PC-3 (cell line): ENCODE measurements around the gene C10orf95. TPM values are rescaled to one million over a fixed set of nuclear protein-coding genes. Genes with fewer than 3 reads are reported as not detected.

Source experiments
- ATAC-seq: fragments of 200-7000 bp; cut with Tn5 transposase; 2 replicates; pipeline ENCODE4 v1.9.1; 2020; ENCODE audit warnings: mild to moderate bottlenecking, moderate library complexity
- BruUV-seq: library from RNA; stranded (reverse); fragments of 400-500 nt; replicated peaks from 2 replicates; lab custom pipeline; 2021; lab: Mats Ljungman, UMichigan
- CTCF ChIA-PET: fragments of 300-600 bp; sonication (Branson Sonifier 250); formaldehyde crosslinking; loops from one replicate; lab custom pipeline; 2022; ENCODE audit warnings: antibody characterized with exemption; lab: Charles Lee
- POLR2A ChIA-PET: fragments of 300-600 bp; sonication (Branson Sonifier 250); formaldehyde crosslinking; loops from one replicate; lab custom pipeline; 2022; ENCODE audit warnings: antibody characterized with exemption; ENCODE audit not compliant: unreplicated experiment; lab: Charles Lee
- DNase-seq: peaks from one replicate; pipeline ENCODE4 v3.0.0-alpha.2; 2015
- H2AFZ ChIP-seq: fragments of 300-600 bp; sonication (generic); 2 replicates; pipeline ENCODE4 v1.6.0; 2016; ENCODE audit warnings: antibody characterized with exemption, low read length
- H3F3A ChIP-seq: fragments of 300-600 bp; sonication (generic); one replicate; pipeline ENCODE4 v1.6.0; 2017; ENCODE audit warnings: antibody characterized with exemption, low read length, control low read depth, mild to moderate bottlenecking; ENCODE audit not compliant: unreplicated experiment
- H3K27ac ChIP-seq: fragments of 300-600 bp; sonication (generic); 2 replicates; pipeline ENCODE4 v1.5.1; 2016; ENCODE audit warnings: mild to moderate bottlenecking, low read length
- H3K27me3 ChIP-seq: fragments of 300-600 bp; sonication (generic); 2 replicates; pipeline ENCODE4 v1.6.1; 2016; ENCODE audit warnings: low read length, mixed read lengths
- H3K36me3 ChIP-seq: fragments of 300-600 bp; sonication (generic); 2 replicates; pipeline ENCODE4 v1.6.1; 2016; ENCODE audit warnings: low read depth, mixed run types, low read length, mixed read lengths
- H3K4me1 ChIP-seq: fragments of 300-600 bp; sonication (generic); 2 replicates; pipeline ENCODE4 v1.5.1; 2016; ENCODE audit warnings: low read length; ENCODE audit not compliant: insufficient read depth
- H3K4me2 ChIP-seq: fragments of 300-600 bp; sonication (generic); 2 replicates; pipeline ENCODE4 v1.6.0; 2016; ENCODE audit warnings: low read length
- H3K4me3 ChIP-seq: fragments of 300-600 bp; sonication (generic); 2 replicates; pipeline ENCODE4 v1.5.1; 2016; ENCODE audit warnings: mild to moderate bottlenecking, low read length, mixed read lengths
- H3K79me2 ChIP-seq: fragments of 300-600 bp; sonication (generic); 2 replicates; pipeline ENCODE4 v1.6.1; 2017; ENCODE audit warnings: low read length, mixed read lengths
- H3K9ac ChIP-seq: fragments of 300-600 bp; sonication (generic); 2 replicates; pipeline ENCODE4 v1.6.0; 2016; ENCODE audit warnings: mild to moderate bottlenecking, low read length
- H3K9me2 ChIP-seq: fragments of 300-600 bp; sonication (generic); replicated peaks from 2 replicates; pipeline ENCODE4 v1.6.1; 2016; ENCODE audit warnings: mixed run types, low read length, mixed read lengths
- H3K9me3 ChIP-seq: fragments of 300-600 bp; sonication (generic); 2 replicates; pipeline ENCODE4 v1.6.1; 2016; ENCODE audit warnings: low read length, mixed read lengths
- H4K20me1 ChIP-seq: fragments of 300-600 bp; sonication (generic); 2 replicates; pipeline ENCODE4 v1.6.1; 2016; ENCODE audit warnings: low read length, mixed read lengths
- CTCF ChIP-seq: fragments of 300-600 bp; sonication (generic); conservative IDR thresholded peaks from 2 replicates; pipeline ENCODE4 v1.5.1; 2017; ENCODE audit warnings: antibody characterized with exemption, low read depth, mild to moderate bottlenecking, low read length
- EZH2 ChIP-seq: fragments of 300-600 bp; sonication (generic); IDR thresholded peaks from one replicate; pipeline ENCODE4 v1.6.1; 2017; ENCODE audit warnings: antibody characterized with exemption, mild to moderate bottlenecking, low read length; ENCODE audit not compliant: unreplicated experiment
- EZH2phosphoT487 ChIP-seq: fragments of 300-600 bp; sonication (generic); IDR thresholded peaks from 2 replicates; pipeline ENCODE4 v1.6.1; 2018; ENCODE audit warnings: mild to moderate bottlenecking, antibody characterized with exemption, low read length, borderline replicate concordance
- intact Hi-C: fragments of 100-400 bp; cut with micrococcal nuclease; formaldehyde crosslinking; loops from 2 replicates; pipeline ENCODE4 v1.9.0; 2023
- total RNA-seq: library from RNA; depleted of rRNA; stranded (reverse); fragments of >200 nt; gene quantifications from 2 replicates; pipeline ENCODE4 v1.2.3, GENCODE V29; 2014

The C10orf95 gene
- total RNA-seq, 1 experiment from 2014 or later = 1.9 TPM

GRCh38 chr10:102465466-102465865 lies 14.1 kb upstream of the C10orf95 start:
- Histone ChIP-seq H3K4me3 (no peak overlapping the region), H3K4me2 (no peak overlapping the region), H2AFZ (no peak overlapping the region), H3K79me2 (no peaks in the 10 kb centered on the region), H3K27me3 (no peaks in the 10 kb centered on the region), H3K36me3 (no peaks in the 10 kb centered on the region), H3F3A (no peaks in the 10 kb centered on the region), H3K4me1 (peaks cover 6% of the 10 kb centered on the region; the same call in 1 of the 2 replicates), H3K9ac (no peak overlapping the region), H4K20me1 (no peaks in the 10 kb centered on the region), H3K27ac (no peak overlapping the region), H3K9me2 (no peaks in the 10 kb centered on the region), H3K9me3 (no peaks in the 10 kb centered on the region)
- no peak for ATAC-seq
- BruUV-seq = no TSS peak
- TF ChIP-seq EZH2phosphoT487 (no peak), CTCF (no peak), EZH2 (no peak)
- POLR2A ChIA-PET = no interaction called here
- CTCF ChIA-PET = no interaction called here
- no peak for DNase-seq
- intact Hi-C loops = no loop called here

GRCh38 chr10:102463983-102464382 lies 12.6 kb upstream of the C10orf95 start:
- no peak for TF ChIP-seq EZH2
- no peak for TF ChIP-seq CTCF
- TF ChIP-seq EZH2phosphoT487 = no peak
- no peak for ATAC-seq
- POLR2A ChIA-PET = no interaction called here
- Histone ChIP-seq H3K27me3 (no peaks in the 10 kb centered on the region), H3K4me1 (peaks cover 6% of the 10 kb centered on the region; the same call in 1 of the 2 replicates), H3F3A (no peaks in the 10 kb centered on the region), H3K9ac (no peak overlapping the region), H3K79me2 (no peaks in the 10 kb centered on the region), H3K4me2 (no peak overlapping the region), H3K9me2 (no peaks in the 10 kb centered on the region), H3K4me3 (no peak overlapping the region), H2AFZ (no peak overlapping the region), H3K9me3 (no peaks in the 10 kb centered on the region), H3K27ac (no peak overlapping the region), H3K36me3 (no peaks in the 10 kb centered on the region), H4K20me1 (no peaks in the 10 kb centered on the region)
- CTCF ChIA-PET = no interaction called here
- no TSS peak for BruUV-seq
- intact Hi-C loops = no loop called here
- no peak for DNase-seq

GRCh38 chr10:102462512-102463054 lies 11.2 kb upstream of the C10orf95 start:
- TF ChIP-seq CTCF (no peak), EZH2phosphoT487 (no peak), EZH2 (no peak)
- H4K20me1 ChIP-seq = no peaks in the 10 kb centered on the region
- H2AFZ ChIP-seq = no peak overlapping the region
- ChIA-PET CTCF (no interaction called here), POLR2A (no interaction called here)
- no peak overlapping the region for H3K4me3 ChIP-seq
- H3K9me3 ChIP-seq = no peaks in the 10 kb centered on the region
- H3K9ac ChIP-seq = no peak overlapping the region
- BruUV-seq = no TSS peak
- H3K36me3 ChIP-seq = no peaks in the 10 kb centered on the region
- H3K4me1 ChIP-seq = peaks cover 6% of the 10 kb centered on the region; the same call in 1 of the 2 replicates
- no peak overlapping the region for H3K4me2 ChIP-seq
- no peaks in the 10 kb centered on the region for H3F3A ChIP-seq
- DNase-seq (no peak), ATAC-seq (no peak)
- H3K27ac ChIP-seq = no peak overlapping the region
- H3K27me3 ChIP-seq = no peaks in the 10 kb centered on the region
- H3K79me2 ChIP-seq = no peaks in the 10 kb centered on the region
- no peaks in the 10 kb centered on the region for H3K9me2 ChIP-seq
- intact Hi-C loops = no loop called here
